Astrocyte (in vitro differentiated cells and primary cell): ENCODE results near the gene WSB1. TPM values are rescaled to one million over a fixed set of nuclear protein-coding genes. Genes with fewer than 3 reads are reported as not detected.

Source experiments
- DNase-seq: peaks from one replicate; pipeline ENCODE4 v3.0.0-alpha.2; 2010; ENCODE audit warnings: low read depth
- FAIRE-seq: peaks from 2 replicates; lab custom pipeline; 2011; peaks lifted over from hg19 to GRCh38; lab: Jason Lieb, UNC
- H2AFZ ChIP-seq: 2 replicates; pipeline ENCODE4 v1.6.0; 2012; ENCODE audit warnings: low read depth, low read length, inconsistent platforms
- H3K27ac ChIP-seq: 2 replicates; pipeline ENCODE4 v1.5.1; 2011; ENCODE audit warnings: low read depth, low read length, inconsistent platforms
- H3K27me3 ChIP-seq: 2 replicates; pipeline ENCODE4 v1.6.0; 2011; ENCODE audit warnings: low read length, inconsistent platforms; ENCODE audit not compliant: insufficient read depth
- H3K36me3 ChIP-seq: 2 replicates; pipeline ENCODE4 v1.5.1; 2011; ENCODE audit warnings: low read length, inconsistent platforms; ENCODE audit not compliant: insufficient read depth
- H3K4me1 ChIP-seq: 2 replicates; pipeline ENCODE4 v1.5.1; 2011; ENCODE audit warnings: low read length, inconsistent platforms; ENCODE audit not compliant: insufficient read depth
- H3K4me2 ChIP-seq: 2 replicates; pipeline ENCODE4 v1.6.0; 2012; ENCODE audit warnings: low read length, inconsistent platforms
- H3K4me3 ChIP-seq: 2 replicates; pipeline ENCODE4 v1.5.1; 2011; ENCODE audit warnings: low read depth, mild to moderate bottlenecking, low read length, inconsistent platforms; ENCODE audit not compliant: insufficient read depth
- H3K79me2 ChIP-seq: 2 replicates; pipeline ENCODE4 v1.6.0; 2012; ENCODE audit warnings: mild to moderate bottlenecking, low read length, inconsistent platforms; ENCODE audit not compliant: insufficient read depth
- H3K9ac ChIP-seq: 2 replicates; pipeline ENCODE4 v1.6.0; 2012; ENCODE audit warnings: mild to moderate bottlenecking, low read length, inconsistent platforms
- H3K9me3 ChIP-seq: 2 replicates; pipeline ENCODE4 v1.5.1; 2012; ENCODE audit warnings: low read depth, mild to moderate bottlenecking, low read length, inconsistent platforms; ENCODE audit not compliant: insufficient read depth
- H4K20me1 ChIP-seq: 2 replicates; pipeline ENCODE4 v1.6.0; 2012; ENCODE audit warnings: low read length, inconsistent platforms; ENCODE audit not compliant: insufficient read depth
- H3K27ac Mint-ChIP-seq: one replicate; pipeline ENCODE4 v1.8.0; 2021; ENCODE audit warnings: mild to moderate bottlenecking, mixed read lengths; ENCODE audit not compliant: unreplicated experiment
- H3K27me3 Mint-ChIP-seq: one replicate; pipeline ENCODE4 v1.8.0; 2021; ENCODE audit warnings: low read depth, mixed read lengths; ENCODE audit not compliant: unreplicated experiment
- H3K36me3 Mint-ChIP-seq: one replicate; pipeline ENCODE4 v1.8.0; 2021; ENCODE audit warnings: low read depth, mixed read lengths; ENCODE audit not compliant: unreplicated experiment
- H3K4me1 Mint-ChIP-seq: one replicate; pipeline ENCODE4 v1.8.0; 2021; ENCODE audit warnings: low read depth, mixed read lengths; ENCODE audit not compliant: unreplicated experiment
- H3K4me3 Mint-ChIP-seq: one replicate; pipeline ENCODE4 v1.8.0; 2021; ENCODE audit warnings: mild to moderate bottlenecking, moderate library complexity, mixed read lengths; ENCODE audit not compliant: unreplicated experiment
- H3K9me3 Mint-ChIP-seq: one replicate; pipeline ENCODE4 v1.8.0; 2021; ENCODE audit warnings: mild to moderate bottlenecking, mixed read lengths; ENCODE audit not compliant: unreplicated experiment
- EZH2 ChIP-seq: IDR thresholded peaks from 2 replicates; pipeline ENCODE4 v1.6.1; 2012; ENCODE audit warnings: mild to moderate bottlenecking, low read length, inconsistent platforms; ENCODE audit not compliant: insufficient read depth
- total RNA-seq: library from RNA; stranded (reverse); gene quantifications from 2 replicates; pipeline ENCODE4 v1.2.1, GENCODE V29; 2021
- TF ChIP-seq, protein P1 (sequence below): IDR thresholded peaks from 2 replicates; pipeline ENCODE4 v1.5.1; 2011; ENCODE audit warnings: low read depth, mild to moderate bottlenecking, inconsistent platforms, low read length, moderate library complexity; ENCODE audit not compliant: insufficient read depth

WSB1 gene
- total RNA-seq, 1 donor from 2014 or later = 217 TPM

- Mint-ChIP-seq H3K36me3 (no peaks in the 10 kb centered on the region), H3K27me3 (peaks cover 3% of the 10 kb centered on the region), H3K9me3 (peaks cover 3% of the 10 kb centered on the region), H3K27ac (no peak overlapping the region), H3K4me1 (peaks cover 20% of the 10 kb centered on the region), H3K4me3 (no peak overlapping the region)
- Histone ChIP-seq H3K4me2 (no peak overlapping the region), H3K27me3 (no peaks in the 10 kb centered on the region), H3K27ac (no peak overlapping the region), H3K9me3 (no peaks in the 10 kb centered on the region), H3K79me2 (no peaks in the 10 kb centered on the region), H4K20me1 (no peaks in the 10 kb centered on the region), H2AFZ (no peak overlapping the region), H3K9ac (no peak overlapping the region), H3K4me1 (peaks cover 11% of the 10 kb centered on the region), H3K36me3 (no peaks in the 10 kb centered on the region), H3K4me3 (no peak overlapping the region)
- no peak for DNase-seq
- TF ChIP-seq EZH2 = no peak
- TF ChIP-seq, protein P1, sequence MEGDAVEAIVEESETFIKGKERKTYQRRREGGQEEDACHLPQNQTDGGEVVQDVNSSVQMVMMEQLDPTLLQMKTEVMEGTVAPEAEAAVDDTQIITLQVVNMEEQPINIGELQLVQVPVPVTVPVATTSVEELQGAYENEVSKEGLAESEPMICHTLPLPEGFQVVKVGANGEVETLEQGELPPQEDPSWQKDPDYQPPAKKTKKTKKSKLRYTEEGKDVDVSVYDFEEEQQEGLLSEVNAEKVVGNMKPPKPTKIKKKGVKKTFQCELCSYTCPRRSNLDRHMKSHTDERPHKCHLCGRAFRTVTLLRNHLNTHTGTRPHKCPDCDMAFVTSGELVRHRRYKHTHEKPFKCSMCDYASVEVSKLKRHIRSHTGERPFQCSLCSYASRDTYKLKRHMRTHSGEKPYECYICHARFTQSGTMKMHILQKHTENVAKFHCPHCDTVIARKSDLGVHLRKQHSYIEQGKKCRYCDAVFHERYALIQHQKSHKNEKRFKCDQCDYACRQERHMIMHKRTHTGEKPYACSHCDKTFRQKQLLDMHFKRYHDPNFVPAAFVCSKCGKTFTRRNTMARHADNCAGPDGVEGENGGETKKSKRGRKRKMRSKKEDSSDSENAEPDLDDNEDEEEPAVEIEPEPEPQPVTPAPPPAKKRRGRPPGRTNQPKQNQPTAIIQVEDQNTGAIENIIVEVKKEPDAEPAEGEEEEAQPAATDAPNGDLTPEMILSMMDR = no peak
- no peak for FAIRE-seq
Measured at GRCh38 chr17:27336184-27336583, 42.3 kb downstream of the WSB1 start.

DNA sequence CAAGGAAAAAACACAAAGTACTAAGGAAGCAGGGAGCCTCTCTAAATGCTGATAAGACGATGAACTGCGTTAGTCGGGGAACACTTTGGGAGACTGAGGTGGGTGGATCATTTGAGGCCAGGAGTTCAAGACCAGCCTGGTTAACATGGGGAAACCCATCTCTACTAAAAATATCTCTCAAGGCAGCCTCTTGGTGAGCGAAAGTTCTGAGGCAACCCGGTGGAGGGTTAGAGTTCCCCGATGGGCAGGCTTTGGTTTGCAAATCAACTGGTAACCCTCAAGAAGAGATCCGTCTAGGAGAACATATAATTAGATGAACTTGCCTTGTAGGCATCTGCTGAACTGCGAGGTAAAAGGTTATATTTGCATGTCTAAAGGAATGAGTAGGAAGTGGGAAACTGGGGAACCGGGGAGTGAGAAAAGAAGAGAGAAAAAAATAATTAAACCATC, 44.6 kb downstream of the WSB1 start:
- Mint-ChIP-seq H3K4me1 (peaks cover 13% of the 10 kb centered on the region), H3K36me3 (no peaks in the 10 kb centered on the region), H3K27me3 (peaks cover 3% of the 10 kb centered on the region), H3K4me3 (no peak overlapping the region), H3K9me3 (peaks cover 3% of the 10 kb centered on the region), H3K27ac (no peak overlapping the region)
- no peaks in the 10 kb centered on the region for H3K36me3 ChIP-seq
- H3K4me3 ChIP-seq = no peak overlapping the region
- no peaks in the 10 kb centered on the region for H4K20me1 ChIP-seq
- TF ChIP-seq, protein P1 = no peak
- no peak for TF ChIP-seq EZH2
- peaks cover 3% of the 10 kb centered on the region for H3K4me1 ChIP-seq
- H3K9ac ChIP-seq = no peak overlapping the region
- DNase-seq = no peak
- H3K27me3 ChIP-seq = no peaks in the 10 kb centered on the region
- no peak for FAIRE-seq
- H2AFZ ChIP-seq = no peak overlapping the region
- no peaks in the 10 kb centered on the region for H3K79me2 ChIP-seq
- no peaks in the 10 kb centered on the region for H3K9me3 ChIP-seq
- no peak overlapping the region for H3K27ac ChIP-seq
- H3K4me2 ChIP-seq = no peak overlapping the region

DNA sequence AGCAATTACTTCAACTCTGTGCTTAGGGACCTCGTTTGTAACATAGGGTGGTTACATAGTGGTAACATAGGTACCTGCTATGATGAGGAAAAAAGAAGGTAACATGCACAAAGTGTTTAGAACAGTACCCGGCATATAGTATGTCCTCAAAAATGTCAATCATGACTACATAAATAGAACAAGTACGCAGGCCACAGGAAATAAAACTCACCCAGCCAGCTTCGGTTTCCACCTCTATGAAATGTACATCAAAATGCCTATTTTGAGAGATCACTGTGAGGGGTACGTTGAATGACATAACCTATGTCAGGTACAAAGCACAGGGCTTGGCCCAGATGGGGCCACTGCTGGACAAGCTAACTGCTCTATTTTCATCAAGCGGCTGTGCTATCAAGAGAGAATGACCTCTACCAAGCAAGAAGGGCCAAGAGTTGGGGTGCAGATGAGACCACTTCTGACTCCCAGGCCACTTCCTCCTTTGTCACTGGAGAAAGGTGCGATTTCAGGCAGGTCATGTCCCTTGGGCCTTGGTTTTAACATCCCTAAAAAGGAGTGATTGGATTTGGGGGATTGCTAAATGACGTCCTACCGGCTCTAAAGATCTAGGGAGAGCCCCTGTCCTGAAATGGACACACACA, 45.4 kb downstream of the WSB1 start:
- Mint-ChIP-seq H3K9me3 (peaks cover 3% of the 10 kb centered on the region), H3K4me1 (peaks cover 10% of the 10 kb centered on the region), H3K36me3 (no peaks in the 10 kb centered on the region), H3K27ac (no peak overlapping the region), H3K4me3 (no peak overlapping the region), H3K27me3 (peaks cover 3% of the 10 kb centered on the region)
- TF ChIP-seq EZH2 = no peak
- TF ChIP-seq, protein P1 = no peak
- FAIRE-seq (no peak), DNase-seq (no peak)
- Histone ChIP-seq H3K27ac (no peak overlapping the region), H3K4me1 (no peaks in the 10 kb centered on the region), H4K20me1 (no peaks in the 10 kb centered on the region), H3K9ac (no peak overlapping the region), H3K79me2 (no peaks in the 10 kb centered on the region), H3K27me3 (no peaks in the 10 kb centered on the region), H3K4me2 (no peak overlapping the region), H2AFZ (no peak overlapping the region), H3K4me3 (no peak overlapping the region), H3K36me3 (no peaks in the 10 kb centered on the region), H3K9me3 (no peaks in the 10 kb centered on the region)
